HL-60/S4 treated with retinoic acid at 250 ng/mL for 4 days and 3 days (cell line): ENCODE data around the gene PIEZO2.

Experiments
- in situ Hi-C: fragments of 300-500 bp; cut with MboI; formaldehyde crosslinking; loops from 2 replicates; pipeline ENCODE4 v1.7.0; 2022; ENCODE audit warnings: low sequenced_read_pairs

Gene PIEZO2

GRCh38 chr18:11114653-11115052 lies 34.7 kb downstream of the PIEZO2 start:
- in situ Hi-C loops = no loop called here

GRCh38 chr18:11113937-11114336 lies 35.4 kb downstream of the PIEZO2 start:
- in situ Hi-C loops = no loop called here

DNA sequence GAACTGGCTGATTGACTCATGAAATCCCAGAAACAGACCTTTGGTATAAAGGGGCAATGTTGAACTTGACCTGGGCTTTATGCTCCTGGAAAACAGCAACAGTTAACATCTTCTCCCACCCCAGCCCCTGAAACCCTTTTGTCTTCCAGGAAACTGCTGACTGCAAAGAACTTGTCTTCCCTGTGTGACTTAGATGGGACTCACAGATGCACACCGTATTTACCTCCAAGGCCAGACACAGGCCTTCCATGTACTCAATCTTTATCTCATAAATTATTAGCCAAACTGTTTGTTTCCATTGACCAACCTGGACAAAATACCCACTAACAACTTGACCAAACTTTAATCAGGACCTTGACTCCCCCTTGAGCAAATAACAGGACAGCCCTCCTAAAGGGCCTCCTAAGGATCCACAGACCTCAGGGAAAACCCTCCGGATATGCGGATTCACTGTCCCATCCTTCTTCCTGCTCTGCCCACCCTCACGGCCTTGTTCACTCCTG lies 36.3 kb downstream of the PIEZO2 start:
- in situ Hi-C loops = no loop called here

DNA sequence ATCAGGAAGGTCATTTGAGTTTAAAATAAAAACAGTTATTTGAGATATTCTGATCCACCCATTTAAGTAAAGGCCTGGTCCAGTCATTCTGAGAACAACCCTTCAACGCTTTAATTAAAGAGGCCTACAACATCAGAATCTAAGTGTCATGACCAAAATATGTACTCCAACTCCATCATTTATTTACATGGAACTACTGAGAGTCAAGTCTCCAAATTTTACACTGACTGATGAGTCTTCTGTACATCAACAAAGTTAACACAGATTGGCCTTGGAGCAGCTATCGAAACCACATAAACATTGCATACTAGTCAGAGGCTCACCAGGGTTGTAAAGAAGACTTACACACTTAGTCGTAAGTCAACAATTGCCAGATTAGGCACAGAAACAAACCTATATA lies 37.1 kb downstream of the PIEZO2 start:
- in situ Hi-C loops = no loop called here

DNA sequence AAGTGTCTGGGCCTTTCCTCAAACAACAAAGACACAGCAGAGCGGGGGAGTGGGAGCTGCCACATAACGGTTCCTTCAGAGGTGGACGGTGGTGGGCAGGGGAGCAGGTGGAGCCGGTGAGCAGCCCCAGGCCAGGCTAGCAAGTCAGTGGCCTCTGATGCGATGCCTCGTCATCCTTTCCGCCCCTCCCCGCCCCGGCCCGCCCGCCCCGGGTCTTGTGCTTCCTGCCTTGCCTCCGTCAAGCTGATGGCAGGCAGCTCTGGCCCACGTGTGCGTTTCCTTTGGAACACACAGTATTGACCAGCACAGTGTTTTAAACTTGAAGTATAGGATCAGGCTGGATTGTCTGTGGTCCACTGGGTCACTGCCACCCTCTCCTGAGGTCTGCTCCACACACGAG lies 38.9 kb downstream of the PIEZO2 start:
- in situ Hi-C loops = no loop called here

DNA sequence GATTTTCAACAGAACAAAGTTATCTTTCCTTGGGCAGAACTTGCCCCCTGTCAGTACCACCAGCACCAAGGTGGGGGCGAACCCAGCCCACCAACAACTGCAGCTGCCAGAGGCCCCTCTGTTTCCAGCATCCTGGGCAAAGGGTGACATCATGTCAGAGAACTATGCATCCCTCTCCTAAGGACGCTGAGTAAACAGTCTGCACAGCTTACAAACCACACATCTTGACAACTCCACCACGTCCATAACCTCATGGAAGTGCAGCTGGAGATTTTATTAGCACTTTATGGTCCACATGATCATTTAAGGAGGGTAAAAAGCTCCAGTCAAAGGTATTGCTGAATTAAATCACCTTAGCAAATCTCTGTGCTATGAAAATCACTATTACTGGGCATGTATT lies 40.4 kb downstream of the PIEZO2 start:
- in situ Hi-C loops = no loop called here

DNA sequence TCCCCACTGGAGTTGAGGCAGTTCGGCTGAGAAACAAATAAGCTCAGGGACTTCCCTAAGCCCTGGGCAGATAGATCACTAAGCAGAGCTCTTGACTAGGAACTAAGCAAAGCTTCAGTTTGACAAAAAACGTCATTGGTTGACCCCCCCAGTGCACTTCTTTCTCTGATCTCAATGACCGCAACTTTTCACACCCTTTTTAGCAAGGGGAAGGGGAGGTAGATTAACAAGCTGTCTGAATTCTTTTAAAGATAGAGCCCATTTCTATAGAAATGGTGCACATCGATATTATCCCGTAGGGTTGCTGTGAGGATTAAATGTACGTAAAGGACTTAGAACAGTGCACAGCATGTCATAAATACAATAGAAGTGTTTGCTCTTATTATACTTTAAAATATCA lies 42.5 kb downstream of the PIEZO2 start:
- in situ Hi-C loops = no loop called here

- in situ Hi-C loops = no loop called here
Measured at GRCh38 chr18:11105463-11105862, 43.9 kb downstream of the PIEZO2 start.

DNA sequence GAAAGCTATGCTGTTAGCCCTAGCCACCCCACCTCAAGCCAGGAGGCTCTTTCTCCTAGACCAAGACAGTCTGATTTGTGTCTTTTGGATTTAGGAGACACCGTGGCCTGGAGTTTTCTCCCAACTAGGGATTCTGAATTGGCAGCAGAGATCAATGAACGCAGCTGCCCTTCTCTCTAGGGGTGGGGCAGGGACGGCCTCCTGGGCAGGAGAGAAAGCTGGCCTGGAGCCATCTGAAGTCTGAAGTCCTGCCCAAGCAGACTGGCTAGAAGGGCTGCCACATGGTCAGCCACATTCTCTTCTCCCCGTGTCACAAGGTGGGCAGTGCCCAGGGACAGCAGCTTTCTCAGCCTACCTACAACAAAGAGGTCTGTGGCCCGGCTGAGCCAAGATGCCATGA lies 45.1 kb downstream of the PIEZO2 start:
- in situ Hi-C loops = no loop called here

DNA sequence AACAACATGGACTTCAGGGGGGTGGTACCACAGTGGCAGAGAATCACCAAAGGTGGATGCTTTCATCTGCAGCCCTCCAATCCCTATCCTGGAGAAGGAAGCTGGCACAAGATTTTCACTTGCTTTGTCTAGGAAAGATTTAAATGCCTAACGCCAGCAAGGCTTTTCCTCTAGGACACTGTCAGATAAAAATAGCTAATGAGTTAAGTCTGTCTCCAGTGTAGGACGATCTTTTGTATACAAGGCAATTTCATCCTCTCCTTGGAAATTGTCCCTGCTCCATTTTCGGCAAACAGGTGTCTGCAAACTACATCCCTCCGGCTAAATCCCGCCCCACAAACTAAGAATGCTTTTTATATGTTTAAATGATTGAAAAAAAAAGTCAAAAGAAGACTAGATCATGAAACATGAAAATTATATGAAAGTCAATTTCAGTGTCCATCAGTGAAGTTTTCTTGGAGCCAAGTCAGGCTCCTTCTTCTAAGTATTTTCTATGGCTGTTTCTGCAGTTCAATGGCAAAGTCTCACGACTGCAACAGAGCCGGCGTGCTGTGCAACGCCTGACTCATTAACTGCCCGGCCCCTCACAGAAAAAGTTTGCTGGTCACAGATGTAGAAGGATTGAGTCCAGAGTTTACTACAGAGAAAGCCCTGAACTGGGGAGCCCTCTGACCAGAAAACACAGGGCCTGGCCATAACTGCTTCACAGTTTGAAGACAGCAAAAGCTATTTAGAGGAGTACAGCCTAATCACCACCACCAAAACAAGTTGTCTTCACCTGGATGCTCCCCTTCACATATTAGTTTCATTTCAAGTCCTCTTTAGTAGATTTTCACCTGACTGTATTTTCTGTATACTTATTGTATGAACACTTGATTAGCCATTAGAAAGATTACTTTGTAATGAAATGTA lies 52.3 kb downstream of the PIEZO2 start:
- in situ Hi-C loops = no loop called here

GRCh38 chr18:11096411-11096810 lies 53.0 kb downstream of the PIEZO2 start:
- in situ Hi-C loops = no loop called here

- in situ Hi-C loops = no loop called here
Measured at GRCh38 chr18:11095674-11096293, 53.6 kb downstream of the PIEZO2 start.

DNA sequence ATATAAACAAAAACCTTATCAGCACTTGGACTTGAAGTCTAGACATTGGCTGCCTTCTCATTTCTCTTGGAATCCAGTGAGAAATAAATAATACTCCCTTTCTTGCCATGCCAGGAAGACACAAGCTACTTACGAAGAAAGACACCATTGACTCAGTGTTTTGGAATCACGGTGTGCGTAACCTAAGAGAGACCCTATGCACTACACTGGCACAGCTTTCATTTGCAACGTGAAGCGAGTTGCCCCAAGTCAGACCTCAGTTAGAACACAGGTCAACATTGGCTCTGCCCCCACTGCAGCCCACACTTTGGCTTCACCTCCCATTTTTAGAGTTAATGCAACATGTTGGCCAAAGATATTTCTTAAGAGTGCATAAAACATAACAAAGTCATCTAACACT lies 54.2 kb downstream of the PIEZO2 start:
- in situ Hi-C loops = no loop called here

DNA sequence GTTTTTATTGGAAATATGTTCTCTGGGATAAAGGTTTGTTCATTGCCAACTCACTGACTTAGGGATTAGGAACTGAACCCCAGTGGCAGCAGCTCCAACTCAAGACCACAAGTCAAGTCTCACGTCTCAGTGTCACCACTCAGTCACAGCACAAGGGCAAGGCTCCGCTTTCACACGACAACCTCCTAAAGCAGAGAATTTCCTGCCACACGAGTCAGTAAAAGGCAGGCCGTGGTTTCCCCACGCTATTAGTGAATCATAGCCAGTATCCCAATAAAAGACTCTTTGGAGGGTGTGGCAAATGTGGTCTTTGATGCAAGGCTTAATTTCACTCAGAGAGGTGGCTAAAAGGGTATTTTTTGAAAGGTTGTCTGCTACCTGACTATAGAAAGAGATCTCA lies 57.6 kb downstream of the PIEZO2 start:
- in situ Hi-C loops = no loop called here

DNA sequence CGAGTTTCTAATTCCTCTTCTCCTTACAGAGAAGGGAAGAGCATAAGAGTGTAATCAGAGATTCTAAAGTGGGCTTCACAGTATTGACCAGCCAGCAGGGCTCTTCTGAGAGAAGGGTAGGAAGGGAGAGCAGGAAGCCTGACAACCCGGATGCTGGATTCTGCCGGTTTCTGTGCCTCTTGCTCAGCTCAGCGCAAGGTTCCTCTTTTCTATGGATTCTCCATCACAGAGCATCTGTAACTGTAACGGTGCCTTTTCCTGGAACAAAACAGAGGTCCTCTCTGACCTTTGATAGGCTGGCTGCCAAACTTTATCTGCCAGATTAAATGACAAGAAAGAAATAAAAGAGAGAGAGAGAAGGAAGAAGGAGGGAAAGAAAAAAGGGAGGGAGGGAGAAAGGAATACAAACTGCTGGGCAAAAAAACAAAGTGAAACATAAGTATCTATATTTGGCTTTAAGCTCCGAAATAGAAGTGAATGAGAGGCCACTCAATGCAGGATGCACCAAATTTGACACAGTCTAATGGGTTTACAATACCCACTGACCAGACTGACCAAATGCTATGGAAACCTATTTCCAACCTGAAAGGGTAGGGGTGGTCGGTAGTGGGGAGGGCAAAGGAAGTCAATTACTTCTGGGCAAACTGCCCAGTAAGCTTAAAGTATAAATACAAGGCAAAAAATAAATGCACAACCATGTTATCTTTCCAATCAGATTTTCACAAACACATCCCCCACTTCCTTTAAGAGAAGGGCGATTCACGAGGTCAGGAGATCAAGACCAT lies 59.2 kb downstream of the PIEZO2 start:
- in situ Hi-C loops = no loop called here

DNA sequence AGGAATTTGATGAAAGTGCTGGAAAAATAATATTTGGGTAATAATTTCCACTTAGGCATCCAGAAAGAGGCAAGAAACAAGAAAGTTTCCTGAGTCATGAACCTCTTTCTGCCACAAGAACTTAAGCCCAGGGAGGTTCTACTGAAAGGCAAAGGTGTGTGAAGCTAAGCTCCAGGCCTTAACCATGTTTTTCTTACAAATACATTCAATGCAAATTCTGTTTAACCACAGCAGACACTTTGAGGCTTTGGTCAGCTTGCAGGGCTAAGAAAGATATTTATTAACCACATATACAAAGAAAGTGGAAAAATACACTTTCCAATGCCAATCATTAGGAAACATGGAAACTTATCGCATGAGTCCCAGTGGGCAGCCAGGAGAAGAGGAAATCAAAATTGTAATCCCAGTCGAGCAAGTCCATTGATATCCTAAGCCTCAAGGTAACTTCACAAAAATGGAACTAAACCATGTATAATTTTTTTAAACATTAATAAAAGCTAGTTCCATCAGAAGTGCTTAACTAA lies 68.3 kb downstream of the PIEZO2 start:
- in situ Hi-C loops = no loop called here

GRCh38 chr18:11078491-11078890 lies 70.9 kb downstream of the PIEZO2 start:
- in situ Hi-C loops = no loop called here

GRCh38 chr18:11077548-11078187 lies 71.7 kb downstream of the PIEZO2 start:
- in situ Hi-C loops = no loop called here

- in situ Hi-C loops = no loop called here
Measured at GRCh38 chr18:11074889-11075288, 74.5 kb downstream of the PIEZO2 start.

GRCh38 chr18:11073971-11074370 lies 75.4 kb downstream of the PIEZO2 start:
- in situ Hi-C loops = no loop called here

DNA sequence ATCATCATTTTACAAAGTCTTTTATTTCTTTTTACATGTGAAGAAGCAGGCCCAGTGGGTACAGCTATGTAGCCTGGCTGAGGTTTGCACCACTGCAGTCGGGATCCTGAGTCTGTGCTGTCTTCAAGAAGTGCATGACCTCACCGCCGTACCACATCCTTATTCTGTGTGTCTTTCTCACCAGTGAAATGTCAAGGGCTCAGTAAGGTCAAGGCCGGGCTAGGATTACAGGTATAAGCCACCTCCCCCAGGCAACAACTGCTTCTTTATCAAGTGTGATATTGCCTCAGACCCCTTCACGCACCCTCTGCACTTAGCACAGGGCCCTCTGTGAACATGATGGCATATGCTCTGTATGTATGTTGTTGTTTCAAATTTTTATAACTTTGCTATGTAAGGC lies 76.7 kb downstream of the PIEZO2 start:
- in situ Hi-C loops = no loop called here
